MM.1S (cell line): ENCODE results near the gene EMX2.

ENCODE experiments used
- DNase-seq: peaks from one replicate; pipeline ENCODE4 v3.0.0-alpha.2; 2015
- H2AFZ ChIP-seq: fragments of 300-600 bp; sonication (generic); 2 replicates; pipeline ENCODE4 v1.6.0; 2016; ENCODE audit warnings: antibody characterized with exemption, low read length
- H3F3A ChIP-seq: fragments of 300-600 bp; sonication (generic); 2 replicates; pipeline ENCODE4 v1.6.1; 2016; ENCODE audit warnings: mild to moderate bottlenecking, antibody characterized with exemption, low read length, moderate library complexity, mixed read lengths; ENCODE audit not compliant: insufficient read depth
- H3K27ac ChIP-seq: fragments of 300-600 bp; sonication (generic); 2 replicates; pipeline ENCODE4 v1.5.1; 2016; ENCODE audit warnings: mild to moderate bottlenecking, low read length
- H3K27me3 ChIP-seq: fragments of 300-600 bp; sonication (generic); replicated peaks from 2 replicates; pipeline ENCODE4 v1.6.0; 2016; ENCODE audit warnings: low read length; ENCODE audit not compliant: insufficient read depth
- H3K36me3 ChIP-seq: fragments of 300-600 bp; sonication (generic); replicated peaks from 2 replicates; pipeline ENCODE4 v1.6.1; 2016; ENCODE audit warnings: mild to moderate bottlenecking, low read length, mixed read lengths; ENCODE audit not compliant: insufficient read depth
- H3K4me1 ChIP-seq: fragments of 300-600 bp; sonication (generic); 2 replicates; pipeline ENCODE4 v1.6.1; 2016; ENCODE audit warnings: low read length, mixed read lengths
- H3K4me2 ChIP-seq: fragments of 300-600 bp; sonication (generic); 2 replicates; pipeline ENCODE4 v1.6.0; 2016; ENCODE audit warnings: low read depth, low read length
- H3K4me3 ChIP-seq: fragments of 300-600 bp; sonication (generic); 2 replicates; pipeline ENCODE4 v1.5.1; 2016; ENCODE audit warnings: low read length, mixed read lengths
- H3K79me2 ChIP-seq: fragments of 300-600 bp; sonication (generic); 2 replicates; pipeline ENCODE4 v1.6.1; 2016; ENCODE audit warnings: mixed run types, low read length, mixed read lengths
- H3K9ac ChIP-seq: fragments of 300-600 bp; sonication (generic); 2 replicates; pipeline ENCODE4 v1.6.1; 2016; ENCODE audit warnings: low read length, mixed read lengths
- H3K9me2 ChIP-seq: fragments of 300-600 bp; sonication (generic); replicated peaks from 2 replicates; pipeline ENCODE4 v1.6.1; 2016; ENCODE audit warnings: mild to moderate bottlenecking, low read length, mixed read lengths; ENCODE audit not compliant: insufficient read depth
- H3K9me3 ChIP-seq: fragments of 300-600 bp; sonication (generic); replicated peaks from 2 replicates; pipeline ENCODE4 v1.6.1; 2016; ENCODE audit warnings: mild to moderate bottlenecking, low read length, mixed read lengths; ENCODE audit not compliant: insufficient read depth
- H4K20me1 ChIP-seq: fragments of 300-600 bp; sonication (generic); 2 replicates; pipeline ENCODE4 v1.6.1; 2016; ENCODE audit warnings: mild to moderate bottlenecking, low read length, moderate library complexity, mixed read lengths; ENCODE audit not compliant: insufficient read depth
- CTCF ChIP-seq: fragments of 300-600 bp; sonication (generic); IDR thresholded peaks from 2 replicates; pipeline ENCODE4 v1.5.1; 2016; ENCODE audit warnings: antibody characterized with exemption, low read length, mixed read lengths
- EZH2 ChIP-seq: fragments of 300-600 bp; sonication (generic); optimal IDR thresholded peaks from 2 replicates; pipeline ENCODE3; 2017; ENCODE audit warnings: low read depth, mild to moderate bottlenecking, antibody characterized with exemption, low read length, mixed read lengths
- EZH2phosphoT487 ChIP-seq: fragments of 300-600 bp; sonication (generic); IDR thresholded peaks from 2 replicates; pipeline ENCODE4 v1.6.1; 2018; ENCODE audit warnings: antibody characterized with exemption, low read length

Gene EMX2

DNA sequence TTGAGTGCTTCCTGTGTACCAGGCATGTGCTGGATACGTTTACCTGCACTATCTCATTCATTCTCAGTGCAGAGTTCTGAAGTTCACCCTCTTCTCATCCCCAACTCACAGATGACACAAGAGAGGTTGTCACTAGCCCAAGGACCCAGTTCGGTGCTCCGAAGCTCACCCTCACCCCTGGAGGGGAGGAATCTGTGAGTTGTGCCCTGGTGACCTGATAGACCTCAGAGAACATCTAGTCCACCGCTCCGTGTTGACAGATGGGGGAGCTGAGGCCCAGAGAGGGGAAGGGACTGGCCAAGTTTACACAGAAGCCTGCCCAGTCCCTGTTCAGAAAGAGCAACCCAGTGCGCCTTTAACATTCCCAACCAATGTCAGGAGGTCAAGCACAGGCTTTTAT lies 44.8 kb upstream of the EMX2 start:
- Histone ChIP-seq H3K27me3 (no peaks in the 10 kb centered on the region), H2AFZ (no peak overlapping the region), H4K20me1 (no peaks in the 10 kb centered on the region), H3F3A (no peaks in the 10 kb centered on the region), H3K36me3 (no peaks in the 10 kb centered on the region), H3K9me3 (no peaks in the 10 kb centered on the region), H3K4me2 (no peak overlapping the region), H3K27ac (no peak overlapping the region), H3K9ac (no peak overlapping the region), H3K9me2 (no peaks in the 10 kb centered on the region), H3K4me1 (peaks cover 6% of the 10 kb centered on the region), H3K79me2 (no peaks in the 10 kb centered on the region), H3K4me3 (no peak overlapping the region)
- TF ChIP-seq EZH2phosphoT487 (no peak), EZH2 (no peak), CTCF (no peak)
- DNase-seq = no peak

GRCh38 chr10:117499248-117500105 lies 43.1 kb upstream of the EMX2 start:
- peaks cover 15% of the 10 kb centered on the region for H3K4me1 ChIP-seq
- no peak for DNase-seq

DNA sequence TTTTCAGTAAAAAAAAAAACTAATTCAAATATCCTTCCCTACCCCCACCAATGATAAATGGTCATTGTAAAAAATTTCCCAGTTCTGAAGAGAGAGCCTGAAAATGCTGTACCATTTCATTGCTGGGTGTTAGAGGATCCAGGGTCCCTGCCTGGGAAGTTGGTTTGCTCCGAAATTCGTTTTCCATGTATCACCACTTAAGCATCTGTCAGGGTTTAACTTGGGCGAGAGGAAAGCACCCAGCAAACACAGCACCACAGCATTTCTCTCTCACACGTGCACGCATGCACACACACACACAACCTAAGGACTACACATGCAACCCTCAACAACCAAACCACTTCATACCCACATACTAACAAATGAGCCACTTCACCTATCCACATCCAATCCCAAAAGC lies 42.1 kb upstream of the EMX2 start:
- 0 out of 2 replicates have a peak, but pooled peaks cover 7% of the 10 kb centered on the region for H3F3A ChIP-seq
- TF ChIP-seq CTCF (no peak), EZH2 (no peak), EZH2phosphoT487 (no peak)

More at GRCh38 chr10:117499248-117500105, 43.1 kb upstream of the EMX2 start:
- H3K4me3 ChIP-seq = no peak overlapping the region
- H3K9me2 ChIP-seq = no peaks in the 10 kb centered on the region
- no peak for TF ChIP-seq EZH2phosphoT487
- TF ChIP-seq EZH2 = no peak
- no peak for TF ChIP-seq CTCF
- no peaks in the 10 kb centered on the region for H3K27me3 ChIP-seq
- no peaks in the 10 kb centered on the region for H3K36me3 ChIP-seq
- 0 out of 2 replicates have a peak, but pooled peaks cover 7% of the 10 kb centered on the region for H3F3A ChIP-seq
- H3K9me3 ChIP-seq = no peaks in the 10 kb centered on the region
- H3K9ac ChIP-seq = no peak overlapping the region
- H3K27ac ChIP-seq = no peak overlapping the region
- no peaks in the 10 kb centered on the region for H4K20me1 ChIP-seq
- H3K79me2 ChIP-seq = no peaks in the 10 kb centered on the region
- no peak overlapping the region for H2AFZ ChIP-seq
- no peak overlapping the region for H3K4me2 ChIP-seq

More for the DNA sequence above, 42.1 kb upstream of the EMX2 start:
- no peaks in the 10 kb centered on the region for H4K20me1 ChIP-seq
- H3K79me2 ChIP-seq = no peaks in the 10 kb centered on the region
- H3K9ac ChIP-seq = no peak overlapping the region
- no peaks in the 10 kb centered on the region for H3K36me3 ChIP-seq
- no peaks in the 10 kb centered on the region for H3K9me3 ChIP-seq
- no peak overlapping the region for H3K4me2 ChIP-seq
- no peak overlapping the region for H2AFZ ChIP-seq
- H3K9me2 ChIP-seq = no peaks in the 10 kb centered on the region
- H3K4me3 ChIP-seq = no peak overlapping the region
- peaks cover 15% of the 10 kb centered on the region for H3K4me1 ChIP-seq
- DNase-seq = no peak
- no peaks in the 10 kb centered on the region for H3K27me3 ChIP-seq
- no peak overlapping the region for H3K27ac ChIP-seq
